Ramos (cell line): Measurements from ENCODE around the gene AGFG1.

Experiments used
- in situ Hi-C: fragments of 300-500 bp; cut with MboI; formaldehyde crosslinking; loops from one replicate; pipeline ENCODE4 v1.14.3; 2022; ENCODE audit warnings: low sequenced_read_pairs; ENCODE audit not compliant: unreplicated experiment

Gene AGFG1

GRCh38 chr2:227471924-227472264 is at the start of gene AGFG1:
Gene AGFG1 (plus strand): TSS chr2:227472156. CDS start chr2:227472422, 266 bp downstream.
- in situ Hi-C loops: no loop called here

GRCh38 chr2:227423656-227424499 is 48.1 kb upstream of the AGFG1 start:
- in situ Hi-C loops: no loop called here

GRCh38 chr2:227428731-227429285 is 43.1 kb upstream of the AGFG1 start:
- in situ Hi-C loops: no loop called here

GRCh38 chr2:227430639-227431038 is 41.3 kb upstream of the AGFG1 start:
- in situ Hi-C loops: no loop called here

GRCh38 chr2:227433171-227433570 is 38.8 kb upstream of the AGFG1 start:
- in situ Hi-C loops: no loop called here

GRCh38 chr2:227436436-227437174 is 35.4 kb upstream of the AGFG1 start:
- in situ Hi-C loops: no loop called here

GRCh38 chr2:227439214-227439613 is 32.7 kb upstream of the AGFG1 start:
- in situ Hi-C loops: no loop called here

- in situ Hi-C loops: no loop called here
Observed at GRCh38 chr2:227442639-227443038, 29.3 kb upstream of the AGFG1 start.

GRCh38 chr2:227443889-227444568 is 27.9 kb upstream of the AGFG1 start:
- in situ Hi-C loops: no loop called here

GRCh38 chr2:227447606-227448005 is 24.4 kb upstream of the AGFG1 start:
- in situ Hi-C loops: no loop called here

- in situ Hi-C loops: no loop called here
Observed at GRCh38 chr2:227450311-227450841, 21.6 kb upstream of the AGFG1 start.

- in situ Hi-C loops: no loop called here
Observed at GRCh38 chr2:227450926-227451654, 20.9 kb upstream of the AGFG1 start.

GRCh38 chr2:227451655-227451992 is 20.3 kb upstream of the AGFG1 start:
- in situ Hi-C loops: no loop called here

- in situ Hi-C loops: no loop called here
Observed at GRCh38 chr2:227453810-227454209, 18.1 kb upstream of the AGFG1 start.

- in situ Hi-C loops: no loop called here
Observed at GRCh38 chr2:227454323-227454860, 17.6 kb upstream of the AGFG1 start.

- in situ Hi-C loops: no loop called here
Observed at GRCh38 chr2:227455200-227455599, 16.8 kb upstream of the AGFG1 start.

- in situ Hi-C loops: no loop called here
Observed at GRCh38 chr2:227456102-227456501, 15.9 kb upstream of the AGFG1 start.

GRCh38 chr2:227456772-227457171 is 15.2 kb upstream of the AGFG1 start:
- in situ Hi-C loops: no loop called here

- in situ Hi-C loops: no loop called here
Observed at GRCh38 chr2:227460070-227460485, 11.9 kb upstream of the AGFG1 start.

- in situ Hi-C loops: no loop called here
Observed at GRCh38 chr2:227460833-227461232, 11.1 kb upstream of the AGFG1 start.
